Sigmoid colon (tissue), 4 donors: Measurements from ENCODE around the gene MTA3.

Experiments used
- CTCF ChIP-seq, 4 experiments: fragments of 450-650 bp in 3 of 4; fragments of 200-600 bp in 1 of 4; IDR thresholded peaks; one replicate each; pipeline ENCODE4 v1.5.1; 2016 to 2019; ENCODE audit warnings: antibody characterized with exemption in 4 of 4, mild to moderate bottlenecking in 3 of 4, moderate library complexity in 2 of 4
- EP300 ChIP-seq, 4 donors: sonication (generic); formaldehyde crosslinking; IDR thresholded peaks; one replicate each; pipeline ENCODE4 v1.6.1; 2017; ENCODE audit warnings: antibody characterized with exemption in 4 of 4
- POLR2A ChIP-seq, 2 donors: fragments of 450-650 bp; IDR thresholded peaks; one replicate each; pipeline ENCODE4 v1.6.1; 2016; ENCODE audit warnings: antibody characterized with exemption in 2 of 2, mild to moderate bottlenecking in 2 of 2, moderate library complexity in 2 of 2
- POLR2AphosphoS5 ChIP-seq, 4 donors: sonication (generic); formaldehyde crosslinking; IDR thresholded peaks; one replicate each; pipeline ENCODE4 v1.6.1; 2017; ENCODE audit warnings: antibody characterized with exemption in 4 of 4

GRCh38 chr2:42747422-42747821, 179.0 kb downstream of the MTA3 start:
- no peak for TF ChIP-seq CTCF (IDR thresholded peaks at IDR 0.05)
- TF ChIP-seq POLR2A (IDR thresholded peaks at IDR 0.05) = no peak
- TF ChIP-seq POLR2AphosphoS5 (IDR thresholded peaks at IDR 0.05) = no peak
- no peak for TF ChIP-seq EP300 (IDR thresholded peaks at IDR 0.05)
